Measurements from ENCODE around the gene AUTS2. TPM values are rescaled to one million over a fixed set of nuclear protein-coding genes. Genes with fewer than 3 reads are reported as not detected.

AUTS2 gene
- total and polyA plus RNA-seq, 4 donors, result 4.9 to 24.4 (median 7.0) TPM

GRCh38 chr7:70600993-70601392 lies 1002.7 kb downstream of the AUTS2 start (continued):
- TF ChIP-seq NR2F2 (IDR thresholded peaks at IDR 0.05) (no peak), FOXA1 (IDR thresholded peaks at IDR 0.05) (no peak), HNF4G (IDR thresholded peaks at IDR 0.05) (no peak)

- peaks cover 0 to 4% (median 0%) of the 10 kb centered on the region in 4 donors for H3K9me3 ChIP-seq (ENCODE audit: control insufficient read depth in 4 of 4, low read length in 3 of 4)
- 28% methylated on average over 4 of the region's 4 CpGs for WGBS
- no peak overlapping the region for H3K9ac ChIP-seq (ENCODE audit: low read depth in 1 of 2, low read length in 2 of 2)
- no peak for DNase-seq (ENCODE audit: low spot score)
- no peak overlapping the region for H3K4me3 ChIP-seq (ENCODE audit: low read depth in 1 of 3, low read length in 3 of 3)
- peaks cover 0 to 4% (median 1%) of the 10 kb centered on the region in 4 donors for H3K36me3 ChIP-seq (ENCODE audit: control insufficient read depth in 4 of 4, insufficient read depth in 3 of 4, low read depth in 1 of 4, low read length in 3 of 4)
- H3K27me3 ChIP-seq (ENCODE audit: control insufficient read depth in 4 of 4, insufficient read depth in 4 of 4, low read length in 3 of 4), result no peaks in the 10 kb centered on the region
- TF ChIP-seq, protein P1, sequence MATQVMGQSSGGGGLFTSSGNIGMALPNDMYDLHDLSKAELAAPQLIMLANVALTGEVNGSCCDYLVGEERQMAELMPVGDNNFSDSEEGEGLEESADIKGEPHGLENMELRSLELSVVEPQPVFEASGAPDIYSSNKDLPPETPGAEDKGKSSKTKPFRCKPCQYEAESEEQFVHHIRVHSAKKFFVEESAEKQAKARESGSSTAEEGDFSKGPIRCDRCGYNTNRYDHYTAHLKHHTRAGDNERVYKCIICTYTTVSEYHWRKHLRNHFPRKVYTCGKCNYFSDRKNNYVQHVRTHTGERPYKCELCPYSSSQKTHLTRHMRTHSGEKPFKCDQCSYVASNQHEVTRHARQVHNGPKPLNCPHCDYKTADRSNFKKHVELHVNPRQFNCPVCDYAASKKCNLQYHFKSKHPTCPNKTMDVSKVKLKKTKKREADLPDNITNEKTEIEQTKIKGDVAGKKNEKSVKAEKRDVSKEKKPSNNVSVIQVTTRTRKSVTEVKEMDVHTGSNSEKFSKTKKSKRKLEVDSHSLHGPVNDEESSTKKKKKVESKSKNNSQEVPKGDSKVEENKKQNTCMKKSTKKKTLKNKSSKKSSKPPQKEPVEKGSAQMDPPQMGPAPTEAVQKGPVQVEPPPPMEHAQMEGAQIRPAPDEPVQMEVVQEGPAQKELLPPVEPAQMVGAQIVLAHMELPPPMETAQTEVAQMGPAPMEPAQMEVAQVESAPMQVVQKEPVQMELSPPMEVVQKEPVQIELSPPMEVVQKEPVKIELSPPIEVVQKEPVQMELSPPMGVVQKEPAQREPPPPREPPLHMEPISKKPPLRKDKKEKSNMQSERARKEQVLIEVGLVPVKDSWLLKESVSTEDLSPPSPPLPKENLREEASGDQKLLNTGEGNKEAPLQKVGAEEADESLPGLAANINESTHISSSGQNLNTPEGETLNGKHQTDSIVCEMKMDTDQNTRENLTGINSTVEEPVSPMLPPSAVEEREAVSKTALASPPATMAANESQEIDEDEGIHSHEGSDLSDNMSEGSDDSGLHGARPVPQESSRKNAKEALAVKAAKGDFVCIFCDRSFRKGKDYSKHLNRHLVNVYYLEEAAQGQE (IDR thresholded peaks at IDR 0.05), result no peak
- peak in 1 of 2 donors; percentile 47 for TF ChIP-seq EGR1 (IDR thresholded peaks at IDR 0.05; ENCODE audit: low read depth in 2 of 2)
- no peak for TF ChIP-seq TAF1 (conservative IDR thresholded peaks at IDR 0.05)
- TF ChIP-seq NR2F2 (IDR thresholded peaks at IDR 0.05), result no peak
- TF ChIP-seq RAD21 (IDR thresholded peaks at IDR 0.05), result peak; percentile 31 to 54
- TF ChIP-seq FOXA2 (IDR thresholded peaks at IDR 0.05), result peak; percentile 29
- peak; percentile 41 to 79 for TF ChIP-seq JUND (IDR thresholded peaks at IDR 0.05)
- peak; percentile 98 to 99 for TF ChIP-seq RXRA (IDR thresholded peaks at IDR 0.05)
- peak; percentile 78 for TF ChIP-seq SP1 (IDR thresholded peaks at IDR 0.05)
- TF ChIP-seq MAX (IDR thresholded peaks at IDR 0.05), result peak; percentile 62
- peak; percentile 72 for TF ChIP-seq HNF4G (IDR thresholded peaks at IDR 0.05)
- TF ChIP-seq, protein P2, sequence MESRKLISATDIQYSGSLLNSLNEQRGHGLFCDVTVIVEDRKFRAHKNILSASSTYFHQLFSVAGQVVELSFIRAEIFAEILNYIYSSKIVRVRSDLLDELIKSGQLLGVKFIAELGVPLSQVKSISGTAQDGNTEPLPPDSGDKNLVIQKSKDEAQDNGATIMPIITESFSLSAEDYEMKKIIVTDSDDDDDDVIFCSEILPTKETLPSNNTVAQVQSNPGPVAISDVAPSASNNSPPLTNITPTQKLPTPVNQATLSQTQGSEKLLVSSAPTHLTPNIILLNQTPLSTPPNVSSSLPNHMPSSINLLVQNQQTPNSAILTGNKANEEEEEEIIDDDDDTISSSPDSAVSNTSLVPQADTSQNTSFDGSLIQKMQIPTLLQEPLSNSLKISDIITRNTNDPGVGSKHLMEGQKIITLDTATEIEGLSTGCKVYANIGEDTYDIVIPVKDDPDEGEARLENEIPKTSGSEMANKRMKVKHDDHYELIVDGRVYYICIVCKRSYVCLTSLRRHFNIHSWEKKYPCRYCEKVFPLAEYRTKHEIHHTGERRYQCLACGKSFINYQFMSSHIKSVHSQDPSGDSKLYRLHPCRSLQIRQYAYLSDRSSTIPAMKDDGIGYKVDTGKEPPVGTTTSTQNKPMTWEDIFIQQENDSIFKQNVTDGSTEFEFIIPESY (IDR thresholded peaks at IDR 0.05), result no peak
- peak; percentile 92 to 97 for TF ChIP-seq HNF4A (conservative IDR thresholded peaks at IDR 0.05)
- TF ChIP-seq FOXA1 (IDR thresholded peaks at IDR 0.05), result no peak
- peak; percentile 43 for TF ChIP-seq YY1 (IDR thresholded peaks at IDR 0.05)
- TF ChIP-seq, protein P3, sequence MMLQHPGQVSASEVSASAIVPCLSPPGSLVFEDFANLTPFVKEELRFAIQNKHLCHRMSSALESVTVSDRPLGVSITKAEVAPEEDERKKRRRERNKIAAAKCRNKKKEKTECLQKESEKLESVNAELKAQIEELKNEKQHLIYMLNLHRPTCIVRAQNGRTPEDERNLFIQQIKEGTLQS (IDR thresholded peaks at IDR 0.05), result peak; percentile 24
- TF ChIP-seq GABPA (IDR thresholded peaks at IDR 0.05 in 1 of 2, conservative IDR thresholded peaks at IDR 0.05 in 1 of 2), result peak in 1 of 2 donors; percentile 36
- peak overlapping the region; percentile 48 to 63 for H3K27ac ChIP-seq (ENCODE audit: low read depth in 1 of 2, low read length in 2 of 2)
- H3K4me1 ChIP-seq (ENCODE audit: control insufficient read depth in 4 of 4, insufficient read depth in 4 of 4, low read length in 3 of 4), result peaks cover 2 to 50% (median 33%) of the 10 kb centered on the region in 4 donors
Observed at GRCh38 chr7:70602117-70602516, 1003.8 kb downstream of the AUTS2 start.
